Gastrocnemius medialis (tissue), 4 donors: ENCODE measurements around the gene KRTAP3-1. TPM values are rescaled to one million over a fixed set of nuclear protein-coding genes. Genes with fewer than 3 reads are reported as not detected.
"Not testable (repeated sequence)": the region's sequence is repeated elsewhere in the genome, so short reads cannot be mapped to it uniquely, and the experiment has no call there.

Experiments
- ATAC-seq, 2 donors: fragments of 150-250 bp; one replicate each; pipeline ENCODE4 v1.9.1; 2016
- DNase-seq, 2 donors: peaks; one replicate each; pipeline ENCODE4 v3.0.0-alpha.2; 2019
- H3K27ac ChIP-seq, 4 donors: fragments of 200-600 bp; sonication (generic); 1 replicate in 1 of 4; 2 replicates in 3 of 4; pipeline ENCODE4 v1.5.1; 2016 to 2018; ENCODE audit warnings: mild to moderate bottlenecking in 2 of 4, moderate library complexity in 1 of 4
- H3K27me3 ChIP-seq, 3 donors: fragments of 200-600 bp; sonication (generic) in 2 of 3; 1 replicate in 1 of 3; 2 replicates in 2 of 3; pipeline versions ENCODE4 v1.5.1 to v1.6.0; 2016 to 2019; ENCODE audit warnings: mild to moderate bottlenecking in 1 of 3, moderate library complexity in 1 of 3
- H3K36me3 ChIP-seq, 2 donors: fragments of 200-600 bp; sonication (generic) in 1 of 2; one replicate each; pipeline ENCODE4 v1.5.1; 2017 to 2018
- H3K4me1 ChIP-seq, 2 donors: fragments of 200-600 bp; sonication (generic) in 1 of 2; one replicate each; pipeline ENCODE4 v1.5.1; 2016 to 2017; ENCODE audit warnings: mild to moderate bottlenecking in 2 of 2
- H3K4me3 ChIP-seq, 4 donors: fragments of 200-600 bp; sonication (generic) in 3 of 4; 1 replicate in 1 of 4; 2 replicates in 3 of 4; pipeline ENCODE4 v1.5.1; 2016 to 2019; ENCODE audit warnings: mild to moderate bottlenecking in 2 of 4
- H3K9me3 ChIP-seq, 3 donors: fragments of 200-600 bp; sonication (generic) in 2 of 3; 1 replicate in 1 of 3; 2 replicates in 2 of 3; pipeline ENCODE4 v1.5.1; 2016 to 2019
- POLR2A ChIP-seq, 2 donors: fragments of 450-650 bp; IDR thresholded peaks; one replicate each; pipeline ENCODE4 v1.6.1; 2017; ENCODE audit warnings: antibody characterized with exemption in 2 of 2, mild to moderate bottlenecking in 2 of 2, moderate library complexity in 2 of 2
- in situ Hi-C, 4 donors: fragments of 200-750 bp; cut with MboI; loops; one replicate each; pipeline versions ENCODE4 v1.15.0 to v1.8.0; 2017; ENCODE audit warnings: low sequenced_read_pairs in 4 of 4
- intact Hi-C: fragments of 100-400 bp; cut with DNase I; formaldehyde crosslinking; loops from one replicate; pipeline ENCODE4 v1.15.1; 2023; ENCODE audit warnings: low total_unique reads
- total RNA-seq, 4 donors: library from RNA; depleted of rRNA; stranded (reverse); fragments of >200 nt; gene quantifications; one replicate each; pipeline versions ENCODE4 v1.1.0 to v1.2.3, GENCODE V29; 2016
- TF ChIP-seq, protein P1 (sequence below), 5 experiments: fragments of 450-650 bp in 3 of 5; fragments of 200-600 bp in 2 of 5; sonication (generic) in 2 of 5; IDR thresholded peaks in 4 of 5; conservative IDR thresholded peaks in 1 of 5; 1 replicate in 4 of 5; 2 replicates in 1 of 5; pipeline ENCODE4 v1.5.1; 2016 to 2019; ENCODE audit warnings: antibody characterized with exemption in 5 of 5, mild to moderate bottlenecking in 3 of 5, moderate library complexity in 3 of 5

Gene KRTAP3-1
- total RNA-seq, result not detected

GRCh38 chr17:41008811-41009210 lies at the start of gene KRTAP3-1:
TSS of gene KRTAP3-1 (minus strand) at chr17:41009128. CDS start at chr17:41009074, 54 bp downstream.
- no peak within 1 kb of the TSS for H3K27ac ChIP-seq
- H3K36me3 ChIP-seq, result no peaks in the 10 kb centered on the region
- DNase-seq, result no peak
- no peak for ATAC-seq
- H3K4me1 ChIP-seq, result peaks cover 7 to 8% of the 10 kb centered on the region in 2 donors
- TF ChIP-seq, protein P1, sequence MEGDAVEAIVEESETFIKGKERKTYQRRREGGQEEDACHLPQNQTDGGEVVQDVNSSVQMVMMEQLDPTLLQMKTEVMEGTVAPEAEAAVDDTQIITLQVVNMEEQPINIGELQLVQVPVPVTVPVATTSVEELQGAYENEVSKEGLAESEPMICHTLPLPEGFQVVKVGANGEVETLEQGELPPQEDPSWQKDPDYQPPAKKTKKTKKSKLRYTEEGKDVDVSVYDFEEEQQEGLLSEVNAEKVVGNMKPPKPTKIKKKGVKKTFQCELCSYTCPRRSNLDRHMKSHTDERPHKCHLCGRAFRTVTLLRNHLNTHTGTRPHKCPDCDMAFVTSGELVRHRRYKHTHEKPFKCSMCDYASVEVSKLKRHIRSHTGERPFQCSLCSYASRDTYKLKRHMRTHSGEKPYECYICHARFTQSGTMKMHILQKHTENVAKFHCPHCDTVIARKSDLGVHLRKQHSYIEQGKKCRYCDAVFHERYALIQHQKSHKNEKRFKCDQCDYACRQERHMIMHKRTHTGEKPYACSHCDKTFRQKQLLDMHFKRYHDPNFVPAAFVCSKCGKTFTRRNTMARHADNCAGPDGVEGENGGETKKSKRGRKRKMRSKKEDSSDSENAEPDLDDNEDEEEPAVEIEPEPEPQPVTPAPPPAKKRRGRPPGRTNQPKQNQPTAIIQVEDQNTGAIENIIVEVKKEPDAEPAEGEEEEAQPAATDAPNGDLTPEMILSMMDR (IDR thresholded peaks at IDR 0.05 in 4 of 5, conservative IDR thresholded peaks at IDR 0.05 in 1 of 5), result no peak
- TF ChIP-seq POLR2A (IDR thresholded peaks at IDR 0.05), result no peak
- in situ Hi-C loops (no loop called here), intact Hi-C loops (no loop called here)
- no peaks in the 10 kb centered on the region for H3K27me3 ChIP-seq
- H3K9me3 ChIP-seq, result no peaks in the 10 kb centered on the region
- no peak within 1 kb of the TSS for H3K4me3 ChIP-seq

GRCh38 chr17:41057547-41057946 lies 48.6 kb upstream of the KRTAP3-1 start:
- no peaks in the 10 kb centered on the region for H3K36me3 ChIP-seq
- DNase-seq (no peak), ATAC-seq (no peak)
- intact Hi-C loops (no loop called here), in situ Hi-C loops (loop anchor here in 1 of 4 donors (25.0 kb wide), 1 partner anchor 95 kb away; the partner anchor contains the start of gene KRT39)
- H3K9me3 ChIP-seq, result peaks cover 0 to 5% (median 0%) of the 10 kb centered on the region in 3 donors
- H3K27ac ChIP-seq, result no peak overlapping the region
- H3K4me1 ChIP-seq, result no peaks in the 10 kb centered on the region
- TF ChIP-seq, protein P1 (IDR thresholded peaks at IDR 0.05 in 4 of 5, conservative IDR thresholded peaks at IDR 0.05 in 1 of 5), result no peak
- no peak for TF ChIP-seq POLR2A (IDR thresholded peaks at IDR 0.05)
- no peak overlapping the region for H3K4me3 ChIP-seq
- peaks cover 0 to 18% (median 7%) of the 10 kb centered on the region in 3 donors for H3K27me3 ChIP-seq

DNA sequence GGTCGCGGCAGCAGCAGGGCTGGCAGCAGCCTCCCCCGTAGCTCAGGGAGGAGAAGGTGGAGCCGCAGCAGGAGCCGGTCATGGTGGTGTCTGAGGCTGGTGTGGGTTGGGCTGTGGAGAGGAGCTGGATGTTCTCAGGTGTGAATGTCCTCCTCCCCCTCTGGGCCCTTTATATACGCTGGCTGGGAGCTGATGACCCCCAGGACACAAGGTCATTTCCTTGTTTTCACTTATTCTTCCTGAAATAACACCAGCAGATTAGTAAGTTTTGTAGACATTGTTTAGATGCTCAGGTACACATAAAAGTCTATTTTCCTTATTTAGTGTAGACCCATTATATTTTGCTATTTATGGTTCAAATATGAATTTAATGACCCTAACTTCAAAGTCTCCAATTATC lies 46.2 kb upstream of the KRTAP3-1 start, which contains the start of gene KRTAP2-2:
Gene KRTAP2-2, minus strand, starts transcription at position 101 of the 400 bp plus-strand sequence. Its CDS starts 19 bp downstream, at position 82.
- H3K9me3 ChIP-seq, H3K27ac ChIP-seq, intact Hi-C loops, DNase-seq, ATAC-seq, H3K4me3 ChIP-seq, H3K36me3 ChIP-seq, H3K4me1 ChIP-seq: not testable (repeated sequence)
- in situ Hi-C loops, result loop anchor here in 1 of 4 donors (25.0 kb wide), 1 partner anchor 93 kb away; the partner anchor contains the start of gene KRT39
- peaks cover 0 to 24% (median 7%) of the 10 kb centered on the region in 3 donors for H3K27me3 ChIP-seq

DNA sequence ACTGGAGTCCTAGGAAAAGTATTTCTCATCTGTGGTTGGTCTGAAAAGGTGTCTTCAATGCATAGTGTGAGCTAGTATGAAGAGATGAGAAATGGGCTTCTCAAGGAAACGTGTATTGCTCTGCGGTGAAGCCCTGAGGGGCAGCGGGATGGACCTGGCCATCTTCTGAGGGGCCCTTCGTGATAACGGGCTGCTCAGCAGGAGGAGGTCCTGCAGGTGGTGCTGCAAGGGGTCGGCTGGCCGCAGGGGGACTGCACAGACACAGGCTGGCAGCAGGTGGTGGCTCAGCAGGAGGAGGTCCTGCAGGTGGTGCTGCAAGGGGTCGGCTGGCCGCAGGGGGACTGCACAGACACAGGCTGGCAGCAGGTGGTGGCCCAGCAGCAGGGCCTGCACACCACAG lies 45.6 kb upstream of the KRTAP3-1 start:
- H3K36me3 ChIP-seq, H3K4me1 ChIP-seq, H3K27ac ChIP-seq, intact Hi-C loops, H3K9me3 ChIP-seq, H3K4me3 ChIP-seq, ATAC-seq, DNase-seq: not testable (repeated sequence)
- H3K27me3 ChIP-seq, result peaks cover 0 to 27% (median 7%) of the 10 kb centered on the region in 3 donors
- in situ Hi-C loops, result loop anchor here in 1 of 4 donors (25.0 kb wide), 1 partner anchor 92 kb away; the partner anchor contains the start of gene KRT39

DNA sequence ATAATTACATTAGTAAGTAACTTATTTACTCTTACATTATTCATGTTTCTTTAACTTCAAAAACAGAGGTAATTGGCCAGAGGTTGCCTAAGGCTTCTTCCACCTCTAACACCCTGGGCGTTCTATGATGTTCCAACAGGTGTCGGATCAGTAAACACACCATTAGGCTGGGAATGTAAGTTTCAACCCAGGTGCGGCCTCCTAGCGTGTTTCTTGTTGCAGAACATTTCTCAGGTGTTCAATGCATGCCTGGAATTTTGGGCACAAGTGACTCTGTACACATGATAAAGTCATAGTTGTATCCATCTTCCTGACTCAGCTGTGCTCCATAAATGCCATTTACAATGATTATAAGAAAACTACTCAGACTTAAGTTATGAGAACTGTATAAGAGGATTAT lies 45.1 kb upstream of the KRTAP3-1 start:
- no peaks in the 10 kb centered on the region for H3K4me1 ChIP-seq
- intact Hi-C loops, result no loop called here
- no peak overlapping the region for H3K4me3 ChIP-seq
- DNase-seq (no peak), ATAC-seq (no peak)
- TF ChIP-seq, protein P1 (IDR thresholded peaks at IDR 0.05 in 4 of 5, conservative IDR thresholded peaks at IDR 0.05 in 1 of 5), result no peak
- no peak for TF ChIP-seq POLR2A (IDR thresholded peaks at IDR 0.05)
- peaks cover under 1 to 24% (median 7%) of the 10 kb centered on the region in 3 donors for H3K27me3 ChIP-seq
- no peaks in the 10 kb centered on the region for H3K36me3 ChIP-seq
- H3K27ac ChIP-seq, result no peak overlapping the region
- H3K9me3 ChIP-seq, result peaks cover 0 to 5% (median 0%) of the 10 kb centered on the region in 3 donors
- in situ Hi-C loops, result loop anchor here in 1 of 4 donors (25.0 kb wide), 1 partner anchor 92 kb away; the partner anchor contains the start of gene KRT39
